Neural cell (in vitro differentiated cells): Measurements from ENCODE around the gene TUBB. TPM values are rescaled to one million over a fixed set of nuclear protein-coding genes. Genes with fewer than 3 reads are reported as not detected.

Experiments used
- H2AFZ ChIP-seq: fragments of 200-600, 300-800 bp; sonication (generic), shearing (Covaris generic); 2 replicates; pipeline ENCODE4 v1.6.0; 2014; ENCODE audit warnings: low read depth, mild to moderate bottlenecking, antibody characterized with exemption, low read length, moderate library complexity
- H3F3A ChIP-seq: fragments of 200-600 bp; shearing (Covaris generic); 2 replicates; pipeline ENCODE4 v1.6.1; 2016; ENCODE audit warnings: mild to moderate bottlenecking, moderate library complexity, mixed read lengths, antibody characterized with exemption, low read length; ENCODE audit not compliant: insufficient read depth, poor library complexity, severe bottlenecking
- H3K27ac ChIP-seq: fragments of 200-600, 300-800 bp; sonication (generic), shearing (Covaris generic); 2 replicates; pipeline ENCODE4 v1.5.1; 2014; ENCODE audit warnings: mild to moderate bottlenecking, low read length, moderate library complexity
- H3K27me3 ChIP-seq: fragments of 300-800, 200-600 bp; sonication (generic), shearing (Covaris generic); 2 replicates; pipeline ENCODE4 v1.6.0; 2014; ENCODE audit warnings: mild to moderate bottlenecking, low read depth, low read length, moderate library complexity; ENCODE audit not compliant: insufficient read depth
- H3K36me3 ChIP-seq: fragments of 300-800, 200-600 bp; sonication (generic), shearing (Covaris generic); 2 replicates; pipeline ENCODE4 v1.5.1; 2014; ENCODE audit warnings: mild to moderate bottlenecking, antibody characterized with exemption, low read length, moderate library complexity; ENCODE audit not compliant: insufficient read depth
- H3K4me2 ChIP-seq: fragments of 300-800, 200-600 bp; sonication (generic), shearing (Covaris generic); 2 replicates; pipeline ENCODE4 v1.6.0; 2014; ENCODE audit warnings: mild to moderate bottlenecking, low read length
- H3K4me3 ChIP-seq: fragments of 300-800, 200-600 bp; sonication (generic), shearing (Covaris generic); 2 replicates; pipeline ENCODE4 v1.5.1; 2014; ENCODE audit warnings: mild to moderate bottlenecking, low read length, moderate library complexity
- H3K79me2 ChIP-seq: fragments of 200-600 bp; shearing (Covaris generic); replicated peaks from 2 replicates; pipeline ENCODE4 v1.6.0; 2014; ENCODE audit warnings: mild to moderate bottlenecking, low read length, moderate library complexity; ENCODE audit not compliant: insufficient read depth
- H3K9ac ChIP-seq: fragments of 300-800, 200-600 bp; sonication (generic), shearing (Covaris generic); 2 replicates; pipeline ENCODE4 v1.6.1; 2016; ENCODE audit warnings: mild to moderate bottlenecking, low read length, mixed read lengths
- H3K9me2 ChIP-seq: fragments of 200-600 bp; shearing (Covaris generic); 2 replicates; pipeline ENCODE4 v1.6.1; 2016; ENCODE audit warnings: mild to moderate bottlenecking, low read length, mixed read lengths; ENCODE audit not compliant: insufficient read depth
- H3K9me3 ChIP-seq: fragments of 200-600, 300-800 bp; sonication (generic), shearing (Covaris generic); 2 replicates; pipeline ENCODE4 v1.6.1; 2016; ENCODE audit warnings: mild to moderate bottlenecking, mixed run types, low read length, moderate library complexity, mixed read lengths
- H4K20me1 ChIP-seq: fragments of 200-600 bp; shearing (Covaris generic); 2 replicates; pipeline ENCODE4 v1.6.1; 2016; ENCODE audit warnings: mild to moderate bottlenecking, mixed run types; ENCODE audit not compliant: insufficient read depth
- CTCF ChIP-seq: fragments of 450-650 bp; IDR thresholded peaks from 2 replicates; pipeline ENCODE4 v1.5.1; 2014; ENCODE audit warnings: antibody characterized with exemption, mild to moderate bottlenecking, moderate library complexity; ENCODE audit not compliant: poor library complexity, severe bottlenecking
- EP300 ChIP-seq: fragments of 450-650 bp; conservative IDR thresholded peaks from 2 replicates; pipeline ENCODE4 v1.6.1; 2014; ENCODE audit warnings: antibody characterized with exemption, mild to moderate bottlenecking, moderate library complexity; ENCODE audit not compliant: poor library complexity, severe bottlenecking
- EZH2 ChIP-seq: fragments of 200-600, 300-800 bp; shearing (Covaris generic), sonication (generic); IDR thresholded peaks from 2 replicates; pipeline ENCODE4 v1.6.1; 2014; ENCODE audit warnings: antibody characterized with exemption, low read length, borderline replicate concordance, mild to moderate bottlenecking; ENCODE audit not compliant: insufficient read depth, poor library complexity, severe bottlenecking
- MXI1 ChIP-seq: fragments of 450-650 bp; conservative IDR thresholded peaks from 2 replicates; pipeline ENCODE4 v1.6.1; 2014; ENCODE audit warnings: antibody characterized with exemption, mild to moderate bottlenecking; ENCODE audit not compliant: poor library complexity, severe bottlenecking
- POLR2AphosphoS5 ChIP-seq: IDR thresholded peaks from 2 replicates; pipeline ENCODE4 v1.6.1; 2012
- SMC3 ChIP-seq: fragments of 450-650 bp; conservative IDR thresholded peaks from 2 replicates; pipeline ENCODE4 v1.6.1; 2014; ENCODE audit warnings: antibody characterized with exemption, mild to moderate bottlenecking, moderate library complexity; ENCODE audit not compliant: poor library complexity
- polyA plus RNA-seq: library from polyadenylated mRNA; depleted of rRNA; stranded (reverse); fragments of >200 nt; gene quantifications from 2 replicates; pipeline ENCODE4 v1.2.3, GENCODE V29; 2014
- TF ChIP-seq, protein P1 (sequence below): IDR thresholded peaks from 2 replicates; pipeline ENCODE4 v1.6.1; 2012; ENCODE audit warnings: borderline replicate concordance

TUBB gene
- polyA plus RNA-seq, 1 donor from 2014 or later, result 711 TPM

DNA sequence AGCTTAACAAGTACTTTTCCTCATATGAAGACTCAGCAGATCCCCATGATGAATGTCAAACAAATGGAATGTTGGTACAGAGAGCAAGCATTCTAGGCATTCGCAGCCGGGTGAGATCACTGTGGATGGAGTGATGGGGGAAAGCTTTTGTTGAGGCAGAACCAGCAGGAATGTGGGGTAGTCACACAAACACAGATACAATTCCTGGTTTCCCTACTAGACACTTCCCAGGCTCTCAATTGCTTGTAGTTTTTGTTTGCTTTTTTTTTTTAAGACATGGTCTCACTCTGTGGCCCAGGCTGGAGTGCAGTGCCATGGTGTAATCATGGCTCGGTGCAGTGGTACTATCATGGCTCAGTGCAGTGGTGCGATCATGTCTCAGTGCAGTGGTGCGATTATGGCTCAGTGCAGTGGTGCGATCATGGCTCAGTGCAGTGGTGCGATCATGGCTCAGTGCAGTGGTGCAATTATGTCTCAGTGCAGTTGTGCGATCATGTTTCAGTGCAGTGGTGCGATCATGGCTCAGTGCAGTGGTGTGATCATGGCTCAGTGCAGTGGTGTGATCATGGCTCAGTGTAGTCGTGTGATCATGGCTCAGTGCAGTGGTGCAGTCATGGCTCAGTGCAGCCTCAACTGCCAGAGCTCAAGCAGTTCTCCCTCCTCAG is 39.6 kb downstream of the TUBB start:
- H2AFZ ChIP-seq, result no peak overlapping the region
- H3F3A ChIP-seq, result no peaks in the 10 kb centered on the region
- TF ChIP-seq POLR2AphosphoS5, result no peak
- TF ChIP-seq CTCF, result no peak
- TF ChIP-seq MXI1, result no peak
- no peak for TF ChIP-seq EZH2
- TF ChIP-seq, protein P1, sequence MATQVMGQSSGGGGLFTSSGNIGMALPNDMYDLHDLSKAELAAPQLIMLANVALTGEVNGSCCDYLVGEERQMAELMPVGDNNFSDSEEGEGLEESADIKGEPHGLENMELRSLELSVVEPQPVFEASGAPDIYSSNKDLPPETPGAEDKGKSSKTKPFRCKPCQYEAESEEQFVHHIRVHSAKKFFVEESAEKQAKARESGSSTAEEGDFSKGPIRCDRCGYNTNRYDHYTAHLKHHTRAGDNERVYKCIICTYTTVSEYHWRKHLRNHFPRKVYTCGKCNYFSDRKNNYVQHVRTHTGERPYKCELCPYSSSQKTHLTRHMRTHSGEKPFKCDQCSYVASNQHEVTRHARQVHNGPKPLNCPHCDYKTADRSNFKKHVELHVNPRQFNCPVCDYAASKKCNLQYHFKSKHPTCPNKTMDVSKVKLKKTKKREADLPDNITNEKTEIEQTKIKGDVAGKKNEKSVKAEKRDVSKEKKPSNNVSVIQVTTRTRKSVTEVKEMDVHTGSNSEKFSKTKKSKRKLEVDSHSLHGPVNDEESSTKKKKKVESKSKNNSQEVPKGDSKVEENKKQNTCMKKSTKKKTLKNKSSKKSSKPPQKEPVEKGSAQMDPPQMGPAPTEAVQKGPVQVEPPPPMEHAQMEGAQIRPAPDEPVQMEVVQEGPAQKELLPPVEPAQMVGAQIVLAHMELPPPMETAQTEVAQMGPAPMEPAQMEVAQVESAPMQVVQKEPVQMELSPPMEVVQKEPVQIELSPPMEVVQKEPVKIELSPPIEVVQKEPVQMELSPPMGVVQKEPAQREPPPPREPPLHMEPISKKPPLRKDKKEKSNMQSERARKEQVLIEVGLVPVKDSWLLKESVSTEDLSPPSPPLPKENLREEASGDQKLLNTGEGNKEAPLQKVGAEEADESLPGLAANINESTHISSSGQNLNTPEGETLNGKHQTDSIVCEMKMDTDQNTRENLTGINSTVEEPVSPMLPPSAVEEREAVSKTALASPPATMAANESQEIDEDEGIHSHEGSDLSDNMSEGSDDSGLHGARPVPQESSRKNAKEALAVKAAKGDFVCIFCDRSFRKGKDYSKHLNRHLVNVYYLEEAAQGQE, result no peak
- TF ChIP-seq SMC3, result no peak
- H3K36me3 ChIP-seq, result no peaks in the 10 kb centered on the region
- no peaks in the 10 kb centered on the region for H3K79me2 ChIP-seq
- H3K9me2 ChIP-seq, result no peaks in the 10 kb centered on the region
- no peak overlapping the region for H3K4me3 ChIP-seq
- no peak overlapping the region for H3K27ac ChIP-seq
- no peak overlapping the region for H3K4me2 ChIP-seq
- H3K9ac ChIP-seq, result no peak overlapping the region
- no peaks in the 10 kb centered on the region for H4K20me1 ChIP-seq
- H3K27me3 ChIP-seq, result no peaks in the 10 kb centered on the region
- no peaks in the 10 kb centered on the region for H3K9me3 ChIP-seq

- no peak overlapping the region for H3K9ac ChIP-seq
These were observed 40.4 kb downstream of the TUBB start for GRCh38 chr6:30760549-30760948.

More at GRCh38 chr6:30760549-30760948, 40.4 kb downstream of the TUBB start:
- no peak overlapping the region for H2AFZ ChIP-seq
- H3K4me2 ChIP-seq, result no peak overlapping the region
- H3K79me2 ChIP-seq, result no peaks in the 10 kb centered on the region
- no peaks in the 10 kb centered on the region for H4K20me1 ChIP-seq
- no peaks in the 10 kb centered on the region for H3K9me2 ChIP-seq
- H3K27me3 ChIP-seq, result no peaks in the 10 kb centered on the region
- H3K9me3 ChIP-seq, result no peaks in the 10 kb centered on the region
- no peak overlapping the region for H3K4me3 ChIP-seq
- no peak overlapping the region for H3K27ac ChIP-seq
- H3K36me3 ChIP-seq, result no peaks in the 10 kb centered on the region
- TF ChIP-seq SMC3 (no peak), EP300 (no peak), POLR2AphosphoS5 (no peak)
- TF ChIP-seq, protein P1, result no peak
- no peaks in the 10 kb centered on the region for H3F3A ChIP-seq
